D721Med (cell line): ENCODE measurements around the gene SPRR5.

Experiments used
- DNase-seq: peaks from one replicate; pipeline ENCODE4 v3.0.0; 2011; ENCODE audit warnings: low spot score; ENCODE audit not compliant: insufficient read length
- FAIRE-seq: peaks from 2 replicates; lab custom pipeline; 2011; peaks lifted over from hg19 to GRCh38; lab: Jason Lieb, UNC
- CTCF ChIP-seq: IDR thresholded peaks from 2 replicates; pipeline ENCODE4 v1.5.1; 2012; ENCODE audit warnings: mild to moderate bottlenecking, control low read depth; ENCODE audit not compliant: insufficient read depth; ENCODE audit errors: missing control alignments

SPRR5 gene

GRCh38 chr1:152965853-152966252 is 18.8 kb downstream of the SPRR5 start:
- DNase-seq (no peak), FAIRE-seq (no peak)
- TF ChIP-seq CTCF: no peak

- TF ChIP-seq CTCF: no peak
- DNase-seq: no peak
- FAIRE-seq: no peak
Measured at GRCh38 chr1:152967201-152967600, 20.2 kb downstream of the SPRR5 start.

- DNase-seq (no peak), FAIRE-seq (no peak)
- TF ChIP-seq CTCF: no peak
Measured at GRCh38 chr1:152968248-152968647, 21.2 kb downstream of the SPRR5 start.

- no peak for TF ChIP-seq CTCF
- DNase-seq (no peak), FAIRE-seq (no peak)
Measured at GRCh38 chr1:152969036-152969435, 22.0 kb downstream of the SPRR5 start.

GRCh38 chr1:152970495-152970894 is 23.5 kb downstream of the SPRR5 start, which contains the start of gene SPRR4:
Gene SPRR4 (plus strand): TSS chr1:152970648. CDS start chr1:152971891, 1,243 bp downstream.
- DNase-seq (no peak), FAIRE-seq (no peak)
- TF ChIP-seq CTCF: no peak

GRCh38 chr1:152972196-152972886 is 25.3 kb downstream of the SPRR5 start:
- DNase-seq (no peak), FAIRE-seq (no peak)
- no peak for TF ChIP-seq CTCF

GRCh38 chr1:152976688-152977087 is 29.7 kb downstream of the SPRR5 start:
- no peak for FAIRE-seq
- TF ChIP-seq CTCF: no peak
- DNase-seq: no peak
